ENCODE results near the gene KRTAP4-8.
"Not testable (repeated sequence)": the region's sequence is repeated elsewhere in the genome, so short reads cannot be mapped to it uniquely, and the experiment has no call there.

DNA sequence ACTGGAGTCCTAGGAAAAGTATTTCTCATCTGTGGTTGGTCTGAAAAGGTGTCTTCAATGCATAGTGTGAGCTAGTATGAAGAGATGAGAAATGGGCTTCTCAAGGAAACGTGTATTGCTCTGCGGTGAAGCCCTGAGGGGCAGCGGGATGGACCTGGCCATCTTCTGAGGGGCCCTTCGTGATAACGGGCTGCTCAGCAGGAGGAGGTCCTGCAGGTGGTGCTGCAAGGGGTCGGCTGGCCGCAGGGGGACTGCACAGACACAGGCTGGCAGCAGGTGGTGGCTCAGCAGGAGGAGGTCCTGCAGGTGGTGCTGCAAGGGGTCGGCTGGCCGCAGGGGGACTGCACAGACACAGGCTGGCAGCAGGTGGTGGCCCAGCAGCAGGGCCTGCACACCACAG, 43.4 kb downstream of the KRTAP4-8 start:
- TF ChIP-seq, protein P1, sequence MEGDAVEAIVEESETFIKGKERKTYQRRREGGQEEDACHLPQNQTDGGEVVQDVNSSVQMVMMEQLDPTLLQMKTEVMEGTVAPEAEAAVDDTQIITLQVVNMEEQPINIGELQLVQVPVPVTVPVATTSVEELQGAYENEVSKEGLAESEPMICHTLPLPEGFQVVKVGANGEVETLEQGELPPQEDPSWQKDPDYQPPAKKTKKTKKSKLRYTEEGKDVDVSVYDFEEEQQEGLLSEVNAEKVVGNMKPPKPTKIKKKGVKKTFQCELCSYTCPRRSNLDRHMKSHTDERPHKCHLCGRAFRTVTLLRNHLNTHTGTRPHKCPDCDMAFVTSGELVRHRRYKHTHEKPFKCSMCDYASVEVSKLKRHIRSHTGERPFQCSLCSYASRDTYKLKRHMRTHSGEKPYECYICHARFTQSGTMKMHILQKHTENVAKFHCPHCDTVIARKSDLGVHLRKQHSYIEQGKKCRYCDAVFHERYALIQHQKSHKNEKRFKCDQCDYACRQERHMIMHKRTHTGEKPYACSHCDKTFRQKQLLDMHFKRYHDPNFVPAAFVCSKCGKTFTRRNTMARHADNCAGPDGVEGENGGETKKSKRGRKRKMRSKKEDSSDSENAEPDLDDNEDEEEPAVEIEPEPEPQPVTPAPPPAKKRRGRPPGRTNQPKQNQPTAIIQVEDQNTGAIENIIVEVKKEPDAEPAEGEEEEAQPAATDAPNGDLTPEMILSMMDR (optimal IDR thresholded peaks at IDR 0.05 in 1 of 3, IDR thresholded peaks at IDR 0.05 in 1 of 3, conservative IDR thresholded peaks at IDR 0.05 in 1 of 3; ENCODE audit: extremely low read depth in 1 of 3, insufficient read depth in 2 of 3, low read length in 3 of 3), result not testable (repeated sequence)
- TF ChIP-seq EZH2 (IDR thresholded peaks at IDR 0.05; ENCODE audit: low read length), result not testable (repeated sequence)

Measured in keratinocyte (primary cell).